Measurements from ENCODE around the gene TNIK. TPM values are rescaled to one million over a fixed set of nuclear protein-coding genes. Genes with fewer than 3 reads are reported as not detected.

The TNIK gene
- total and polyA plus RNA-seq, 2 experiments from 2014 or later, result 7.4 to 13.8 TPM

DNA sequence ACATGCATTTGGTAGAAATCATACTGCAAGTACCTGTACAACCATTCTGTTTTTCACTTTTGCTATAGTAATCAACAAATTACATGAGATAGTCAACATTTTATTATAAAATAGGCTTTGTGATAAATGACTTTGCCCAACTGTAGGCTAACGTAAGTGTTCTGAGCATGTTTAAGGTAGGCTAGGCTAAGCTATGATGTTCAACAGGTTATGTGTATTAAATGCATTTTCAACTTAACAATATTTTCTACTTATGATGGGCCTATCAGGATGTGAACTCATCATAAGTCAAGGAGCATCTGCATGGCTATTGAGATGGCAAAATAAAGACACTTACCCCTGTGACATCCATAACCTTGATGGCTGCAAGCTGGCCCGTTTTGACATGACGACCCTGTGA, 232.4 kb downstream of the TNIK start:
- Histone ChIP-seq H3K36me3 (replicated peaks; ENCODE audit: insufficient read depth, low read depth) (no peaks in the 10 kb centered on the region), H3K9me3 (ENCODE audit: low read depth) (no peaks in the 10 kb centered on the region), H3K4me2 (no peak overlapping the region), H3K9me2 (replicated peaks; ENCODE audit: insufficient read depth) (no peaks in the 10 kb centered on the region), H3K27me3 (no peaks in the 10 kb centered on the region), H3K4me3 (no peak overlapping the region), H3K79me2 (no peaks in the 10 kb centered on the region), H2AFZ (no peak overlapping the region), H3K4me1 (ENCODE audit: insufficient read depth) (no peaks in the 10 kb centered on the region), H3K27ac (no peak overlapping the region), H4K20me1 (ENCODE audit: insufficient read depth, poor library complexity, severe bottlenecking) (no peaks in the 10 kb centered on the region)
- 92% methylated on average over 3 of the region's 3 CpGs for WGBS (ENCODE audit: low lambda C conversion rate, missing lambda C conversion rate)
- DNase-seq (ENCODE audit: low spot score), result no peak
- TF ChIP-seq EZH2 (IDR thresholded peaks at IDR 0.05; ENCODE audit: borderline replicate concordance) (no peak), EZH2phosphoT487 (IDR thresholded peaks at IDR 0.05; ENCODE audit: low read depth, severe bottlenecking, unreplicated experiment) (no peak)
- TF ChIP-seq, protein P1, sequence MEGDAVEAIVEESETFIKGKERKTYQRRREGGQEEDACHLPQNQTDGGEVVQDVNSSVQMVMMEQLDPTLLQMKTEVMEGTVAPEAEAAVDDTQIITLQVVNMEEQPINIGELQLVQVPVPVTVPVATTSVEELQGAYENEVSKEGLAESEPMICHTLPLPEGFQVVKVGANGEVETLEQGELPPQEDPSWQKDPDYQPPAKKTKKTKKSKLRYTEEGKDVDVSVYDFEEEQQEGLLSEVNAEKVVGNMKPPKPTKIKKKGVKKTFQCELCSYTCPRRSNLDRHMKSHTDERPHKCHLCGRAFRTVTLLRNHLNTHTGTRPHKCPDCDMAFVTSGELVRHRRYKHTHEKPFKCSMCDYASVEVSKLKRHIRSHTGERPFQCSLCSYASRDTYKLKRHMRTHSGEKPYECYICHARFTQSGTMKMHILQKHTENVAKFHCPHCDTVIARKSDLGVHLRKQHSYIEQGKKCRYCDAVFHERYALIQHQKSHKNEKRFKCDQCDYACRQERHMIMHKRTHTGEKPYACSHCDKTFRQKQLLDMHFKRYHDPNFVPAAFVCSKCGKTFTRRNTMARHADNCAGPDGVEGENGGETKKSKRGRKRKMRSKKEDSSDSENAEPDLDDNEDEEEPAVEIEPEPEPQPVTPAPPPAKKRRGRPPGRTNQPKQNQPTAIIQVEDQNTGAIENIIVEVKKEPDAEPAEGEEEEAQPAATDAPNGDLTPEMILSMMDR (IDR thresholded peaks at IDR 0.05; ENCODE audit: poor library complexity), result no peak

DNA sequence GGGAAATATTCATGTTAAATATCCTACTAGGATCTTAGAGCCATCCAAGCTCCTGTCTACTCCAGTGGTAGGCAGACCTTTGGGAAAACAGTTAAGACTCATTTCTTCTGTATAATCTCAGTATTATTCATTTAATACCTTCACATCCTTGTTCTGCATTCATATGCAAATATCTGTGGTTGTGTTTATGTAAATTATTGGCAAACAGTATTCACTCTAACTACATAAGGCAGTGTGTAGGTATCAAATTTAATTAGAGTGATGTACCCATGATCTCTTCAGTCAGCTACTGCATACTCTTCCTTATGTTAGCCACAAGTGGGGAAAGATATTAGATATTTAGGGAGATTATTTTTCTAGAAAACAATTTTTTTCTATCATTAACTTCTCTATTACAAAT, 232.8 kb downstream of the TNIK start:
- Histone ChIP-seq H3K9me2 (replicated peaks; ENCODE audit: insufficient read depth) (no peaks in the 10 kb centered on the region), H3K4me3 (no peak overlapping the region), H3K4me2 (no peak overlapping the region), H3K27me3 (no peaks in the 10 kb centered on the region), H3K9me3 (ENCODE audit: low read depth) (no peaks in the 10 kb centered on the region), H3K4me1 (ENCODE audit: insufficient read depth) (no peaks in the 10 kb centered on the region), H3K79me2 (no peaks in the 10 kb centered on the region), H4K20me1 (ENCODE audit: insufficient read depth, poor library complexity, severe bottlenecking) (no peaks in the 10 kb centered on the region), H3K36me3 (replicated peaks; ENCODE audit: insufficient read depth, low read depth) (no peaks in the 10 kb centered on the region), H3K27ac (no peak overlapping the region), H2AFZ (no peak overlapping the region)
- TF ChIP-seq, protein P1 (IDR thresholded peaks at IDR 0.05; ENCODE audit: poor library complexity), result no peak
- DNase-seq (ENCODE audit: low spot score), result no peak

DNA sequence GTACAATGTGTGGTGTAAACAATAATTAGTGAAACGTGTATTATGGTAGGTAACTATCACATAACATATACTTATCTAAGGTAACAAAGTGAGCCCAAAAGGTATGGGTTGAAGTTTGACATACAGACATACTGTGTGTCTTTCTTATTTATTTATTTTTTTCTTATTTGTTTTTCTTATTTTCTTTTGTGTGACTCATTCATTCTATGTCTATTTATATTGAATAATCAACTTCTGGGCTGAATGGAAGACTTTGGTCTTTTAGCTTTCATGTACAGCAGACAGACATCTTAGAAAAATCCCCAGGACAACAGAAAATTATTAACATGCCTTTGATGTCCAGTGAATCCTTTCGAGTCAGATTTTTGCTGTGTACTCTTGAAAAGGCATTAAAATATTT, 233.4 kb downstream of the TNIK start:
- no peaks in the 10 kb centered on the region for H3K4me1 ChIP-seq (ENCODE audit: insufficient read depth)
- no peak for TF ChIP-seq EZH2phosphoT487 (IDR thresholded peaks at IDR 0.05; ENCODE audit: low read depth, severe bottlenecking, unreplicated experiment)
- no peak for TF ChIP-seq EZH2 (IDR thresholded peaks at IDR 0.05; ENCODE audit: borderline replicate concordance)
- no peaks in the 10 kb centered on the region for H3K9me3 ChIP-seq (ENCODE audit: low read depth)
- no peak for DNase-seq (ENCODE audit: low spot score)
- no peak overlapping the region for H3K4me2 ChIP-seq
- no peak overlapping the region for H3K27ac ChIP-seq
- WGBS (ENCODE audit: low lambda C conversion rate, missing lambda C conversion rate), result 71% methylated on average over 2 of the region's 2 CpGs
- no peaks in the 10 kb centered on the region for H4K20me1 ChIP-seq (ENCODE audit: insufficient read depth, poor library complexity, severe bottlenecking)
- no peak overlapping the region for H3K4me3 ChIP-seq
- no peaks in the 10 kb centered on the region for H3K79me2 ChIP-seq
- H2AFZ ChIP-seq, result no peak overlapping the region
- H3K36me3 ChIP-seq (replicated peaks; ENCODE audit: insufficient read depth, low read depth), result no peaks in the 10 kb centered on the region
- H3K27me3 ChIP-seq, result no peaks in the 10 kb centered on the region
- no peaks in the 10 kb centered on the region for H3K9me2 ChIP-seq (replicated peaks; ENCODE audit: insufficient read depth)

GRCh38 chr3:171225708-171226107, 234.5 kb downstream of the TNIK start:
- no peak for TF ChIP-seq EZH2 (IDR thresholded peaks at IDR 0.05; ENCODE audit: borderline replicate concordance)
- TF ChIP-seq EZH2phosphoT487 (IDR thresholded peaks at IDR 0.05; ENCODE audit: low read depth, severe bottlenecking, unreplicated experiment), result no peak
- TF ChIP-seq, protein P1 (IDR thresholded peaks at IDR 0.05; ENCODE audit: poor library complexity), result no peak
- Histone ChIP-seq H4K20me1 (ENCODE audit: insufficient read depth, poor library complexity, severe bottlenecking) (no peaks in the 10 kb centered on the region), H3K79me2 (no peaks in the 10 kb centered on the region), H3K4me3 (no peak overlapping the region), H3K27ac (no peak overlapping the region), H3K9me3 (ENCODE audit: low read depth) (no peaks in the 10 kb centered on the region), H3K4me2 (no peak overlapping the region), H3K9me2 (replicated peaks; ENCODE audit: insufficient read depth) (no peaks in the 10 kb centered on the region), H2AFZ (no peak overlapping the region), H3K4me1 (ENCODE audit: insufficient read depth) (no peaks in the 10 kb centered on the region), H3K36me3 (replicated peaks; ENCODE audit: insufficient read depth, low read depth) (no peaks in the 10 kb centered on the region), H3K27me3 (no peaks in the 10 kb centered on the region)
- WGBS (ENCODE audit: low lambda C conversion rate, missing lambda C conversion rate), result 100% methylated on average over 1 of the region's 1 CpG
- no peak for DNase-seq (ENCODE audit: low spot score)

All from hepatocyte (in vitro differentiated cells).